ENCODE data around the gene PWWP2B. TPM values are rescaled to one million over a fixed set of nuclear protein-coding genes. Genes with fewer than 3 reads are reported as not detected.

The PWWP2B gene
- total RNA-seq, 1 experiment from 2014 or later: 51.6 TPM

DNA sequence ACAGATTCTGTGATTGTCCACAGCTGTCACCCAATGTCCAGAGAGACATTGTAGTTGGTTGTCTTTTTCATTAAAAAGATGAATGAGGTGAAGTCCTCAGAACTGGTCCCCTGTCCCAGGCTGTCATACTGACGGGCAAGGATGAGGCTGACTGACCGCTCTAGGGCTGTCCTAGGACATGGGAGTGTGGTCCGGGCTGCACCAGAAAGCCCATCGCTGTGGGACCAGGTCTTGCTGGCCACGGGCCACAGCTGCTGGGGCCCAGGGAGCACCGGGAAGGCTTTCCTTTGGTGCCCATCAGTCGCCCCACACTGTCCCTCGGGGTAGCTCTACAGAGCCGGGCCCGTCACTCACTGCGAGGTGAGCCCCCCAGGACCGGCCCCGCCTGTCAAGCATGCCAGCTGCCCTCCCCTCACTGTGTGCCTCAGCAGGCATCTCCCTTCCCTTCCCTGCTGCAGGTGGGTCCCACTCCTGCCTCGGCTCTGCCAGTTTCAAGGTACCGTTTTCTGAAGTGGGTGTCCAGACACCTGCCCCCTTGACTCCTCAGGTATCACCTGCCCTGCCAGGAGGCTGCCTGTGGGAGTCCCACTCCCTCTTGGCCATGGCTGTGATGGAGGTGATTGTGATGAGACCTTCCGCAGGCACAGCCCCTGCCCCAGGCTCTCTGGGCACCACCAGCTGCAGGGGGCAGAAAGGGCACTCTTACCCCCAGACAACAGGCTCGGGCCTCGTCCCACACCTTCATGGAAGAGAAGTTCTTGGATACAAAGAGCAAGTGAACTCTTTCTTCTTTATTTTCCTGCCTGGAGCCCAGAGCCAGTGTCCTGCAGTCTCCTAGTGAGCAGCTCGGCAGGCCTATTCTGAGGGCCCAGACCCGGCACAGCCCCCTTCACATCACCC, 43.3 kb upstream of the PWWP2B start:
- H3K36me3 ChIP-seq (ENCODE audit: control insufficient read depth, insufficient read depth, low read length): no peaks in the 10 kb centered on the region
- no peaks in the 10 kb centered on the region for H3K27me3 ChIP-seq (ENCODE audit: control insufficient read depth, insufficient read depth, low read length)
- CTCF ChIA-PET: no interaction called here
- H3K4me3 ChIP-seq (ENCODE audit: low read depth in 2 of 2, low read length in 2 of 2): no peak overlapping the region
- no peaks in the 10 kb centered on the region for H3K4me1 ChIP-seq (ENCODE audit: control insufficient read depth, insufficient read depth, low read length)
- POLR2A ChIA-PET: no interaction called here
- H3K9me3 ChIP-seq (ENCODE audit: control insufficient read depth, insufficient read depth, low read depth, low read length): no peaks in the 10 kb centered on the region
- no peak for TF ChIP-seq POLR2AphosphoS5 (IDR thresholded peaks at IDR 0.05; ENCODE audit: low read depth, low read length)
- TF ChIP-seq CTCF (IDR thresholded peaks at IDR 0.05): no peak
- TF ChIP-seq TCF7L2 (IDR thresholded peaks at IDR 0.05; ENCODE audit: low read depth, low read length): no peak
- TF ChIP-seq SIN3A (IDR thresholded peaks at IDR 0.05; ENCODE audit: borderline replicate concordance, insufficient read depth, low read depth, low read length): no peak
- TF ChIP-seq, protein P1, sequence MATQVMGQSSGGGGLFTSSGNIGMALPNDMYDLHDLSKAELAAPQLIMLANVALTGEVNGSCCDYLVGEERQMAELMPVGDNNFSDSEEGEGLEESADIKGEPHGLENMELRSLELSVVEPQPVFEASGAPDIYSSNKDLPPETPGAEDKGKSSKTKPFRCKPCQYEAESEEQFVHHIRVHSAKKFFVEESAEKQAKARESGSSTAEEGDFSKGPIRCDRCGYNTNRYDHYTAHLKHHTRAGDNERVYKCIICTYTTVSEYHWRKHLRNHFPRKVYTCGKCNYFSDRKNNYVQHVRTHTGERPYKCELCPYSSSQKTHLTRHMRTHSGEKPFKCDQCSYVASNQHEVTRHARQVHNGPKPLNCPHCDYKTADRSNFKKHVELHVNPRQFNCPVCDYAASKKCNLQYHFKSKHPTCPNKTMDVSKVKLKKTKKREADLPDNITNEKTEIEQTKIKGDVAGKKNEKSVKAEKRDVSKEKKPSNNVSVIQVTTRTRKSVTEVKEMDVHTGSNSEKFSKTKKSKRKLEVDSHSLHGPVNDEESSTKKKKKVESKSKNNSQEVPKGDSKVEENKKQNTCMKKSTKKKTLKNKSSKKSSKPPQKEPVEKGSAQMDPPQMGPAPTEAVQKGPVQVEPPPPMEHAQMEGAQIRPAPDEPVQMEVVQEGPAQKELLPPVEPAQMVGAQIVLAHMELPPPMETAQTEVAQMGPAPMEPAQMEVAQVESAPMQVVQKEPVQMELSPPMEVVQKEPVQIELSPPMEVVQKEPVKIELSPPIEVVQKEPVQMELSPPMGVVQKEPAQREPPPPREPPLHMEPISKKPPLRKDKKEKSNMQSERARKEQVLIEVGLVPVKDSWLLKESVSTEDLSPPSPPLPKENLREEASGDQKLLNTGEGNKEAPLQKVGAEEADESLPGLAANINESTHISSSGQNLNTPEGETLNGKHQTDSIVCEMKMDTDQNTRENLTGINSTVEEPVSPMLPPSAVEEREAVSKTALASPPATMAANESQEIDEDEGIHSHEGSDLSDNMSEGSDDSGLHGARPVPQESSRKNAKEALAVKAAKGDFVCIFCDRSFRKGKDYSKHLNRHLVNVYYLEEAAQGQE (IDR thresholded peaks at IDR 0.05; ENCODE audit: insufficient read depth in 1 of 2, low read depth in 2 of 2, low read length in 1 of 2): no peak
- no TSS peak for BruUV-seq (replicated peaks)
- in situ Hi-C loops (cut with HindIII; ENCODE audit: low pct_unique_long_range_greater_than_20kb, low sequenced_read_pairs) (no loop called here), intact Hi-C loops (cut with micrococcal nuclease; ENCODE audit: unreplicated experiment) (loop anchor here (1.0 kb wide), 1 partner anchor 130 kb away; no protein-coding TSS in a partner anchor)
- H3K27ac ChIP-seq (ENCODE audit: low read length): no peak overlapping the region
- ATAC-seq (0 out of 2 replicates have a peak, but pooled peaks have one; percentile 9), DNase-seq (ENCODE audit: low read depth, low spot score) (no peak)

GRCh38 chr10:132354356-132355094, 42.5 kb upstream of the PWWP2B start:
- no peak for DNase-seq (ENCODE audit: low read depth, low spot score)
- BruUV-seq (replicated peaks): no TSS peak
- ChIA-PET POLR2A (no interaction called here), CTCF (no interaction called here)
- intact Hi-C loops (cut with micrococcal nuclease; ENCODE audit: unreplicated experiment): no loop called here
- no peak overlapping the region for H3K4me3 ChIP-seq (ENCODE audit: low read depth in 2 of 2, low read length in 2 of 2)
- ATAC-seq: no peak
- H3K9me3 ChIP-seq (ENCODE audit: control insufficient read depth, insufficient read depth, low read depth, low read length): no peaks in the 10 kb centered on the region
- TF ChIP-seq SIN3A (IDR thresholded peaks at IDR 0.05; ENCODE audit: borderline replicate concordance, insufficient read depth, low read depth, low read length): no peak
- TF ChIP-seq CTCF (IDR thresholded peaks at IDR 0.05): no peak
- no peak for TF ChIP-seq POLR2AphosphoS5 (IDR thresholded peaks at IDR 0.05; ENCODE audit: low read depth, low read length)
- TF ChIP-seq, protein P1 (IDR thresholded peaks at IDR 0.05; ENCODE audit: insufficient read depth in 1 of 2, low read depth in 2 of 2, low read length in 1 of 2): no peak
- TF ChIP-seq TCF7L2 (IDR thresholded peaks at IDR 0.05; ENCODE audit: low read depth, low read length): no peak
- no peak overlapping the region for H3K27ac ChIP-seq (ENCODE audit: low read length)
- in situ Hi-C loops (cut with HindIII; ENCODE audit: low pct_unique_long_range_greater_than_20kb, low sequenced_read_pairs): no loop called here
- H3K4me1 ChIP-seq (ENCODE audit: control insufficient read depth, insufficient read depth, low read length): no peaks in the 10 kb centered on the region
- H3K36me3 ChIP-seq (ENCODE audit: control insufficient read depth, insufficient read depth, low read length): no peaks in the 10 kb centered on the region
- H3K27me3 ChIP-seq (ENCODE audit: control insufficient read depth, insufficient read depth, low read length): no peaks in the 10 kb centered on the region

All from Panc1 (cell line).